ENCODE results near the gene UBE2Q2.

UBE2Q2 gene

DNA sequence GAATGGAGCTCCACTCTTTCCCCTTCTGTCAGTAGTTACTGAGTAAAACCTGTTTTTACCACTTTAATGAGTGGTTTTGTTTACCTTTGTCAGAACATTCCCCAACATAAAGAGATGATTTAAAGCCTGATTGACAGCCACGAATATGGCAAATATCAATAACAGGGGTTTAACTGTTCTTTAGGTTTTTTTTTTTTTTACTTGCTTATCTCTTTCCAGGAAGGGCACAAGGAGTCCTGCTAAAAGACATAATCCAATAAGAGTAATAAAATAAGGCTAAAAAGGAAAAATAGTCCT lies 11.5 kb upstream of the UBE2Q2 start:
- TF ChIP-seq, protein P1, sequence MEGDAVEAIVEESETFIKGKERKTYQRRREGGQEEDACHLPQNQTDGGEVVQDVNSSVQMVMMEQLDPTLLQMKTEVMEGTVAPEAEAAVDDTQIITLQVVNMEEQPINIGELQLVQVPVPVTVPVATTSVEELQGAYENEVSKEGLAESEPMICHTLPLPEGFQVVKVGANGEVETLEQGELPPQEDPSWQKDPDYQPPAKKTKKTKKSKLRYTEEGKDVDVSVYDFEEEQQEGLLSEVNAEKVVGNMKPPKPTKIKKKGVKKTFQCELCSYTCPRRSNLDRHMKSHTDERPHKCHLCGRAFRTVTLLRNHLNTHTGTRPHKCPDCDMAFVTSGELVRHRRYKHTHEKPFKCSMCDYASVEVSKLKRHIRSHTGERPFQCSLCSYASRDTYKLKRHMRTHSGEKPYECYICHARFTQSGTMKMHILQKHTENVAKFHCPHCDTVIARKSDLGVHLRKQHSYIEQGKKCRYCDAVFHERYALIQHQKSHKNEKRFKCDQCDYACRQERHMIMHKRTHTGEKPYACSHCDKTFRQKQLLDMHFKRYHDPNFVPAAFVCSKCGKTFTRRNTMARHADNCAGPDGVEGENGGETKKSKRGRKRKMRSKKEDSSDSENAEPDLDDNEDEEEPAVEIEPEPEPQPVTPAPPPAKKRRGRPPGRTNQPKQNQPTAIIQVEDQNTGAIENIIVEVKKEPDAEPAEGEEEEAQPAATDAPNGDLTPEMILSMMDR (conservative IDR thresholded peaks at IDR 0.05; ENCODE audit: low read depth, low read length) = no peak
- Histone ChIP-seq H3K27ac (no peak overlapping the region), H3K27me3 (ENCODE audit: insufficient read depth, low read depth) (no peaks in the 10 kb centered on the region), H2AFZ (ENCODE audit: low read depth) (no peak overlapping the region), H3K79me2 (ENCODE audit: insufficient read depth, low read depth) (no peaks in the 10 kb centered on the region), H3K9ac (no peak overlapping the region), H3K4me2 (no peak overlapping the region), H3K36me3 (ENCODE audit: insufficient read depth) (no peaks in the 10 kb centered on the region), H4K20me1 (ENCODE audit: insufficient read depth) (no peaks in the 10 kb centered on the region), H3K4me3 (IDR thresholded peaks at IDR 0.05; ENCODE audit: insufficient read depth, low read depth, low read length) (no peak overlapping the region), H3K4me1 (ENCODE audit: low read depth, poor library complexity, severe bottlenecking) (no peaks in the 10 kb centered on the region)

DNA sequence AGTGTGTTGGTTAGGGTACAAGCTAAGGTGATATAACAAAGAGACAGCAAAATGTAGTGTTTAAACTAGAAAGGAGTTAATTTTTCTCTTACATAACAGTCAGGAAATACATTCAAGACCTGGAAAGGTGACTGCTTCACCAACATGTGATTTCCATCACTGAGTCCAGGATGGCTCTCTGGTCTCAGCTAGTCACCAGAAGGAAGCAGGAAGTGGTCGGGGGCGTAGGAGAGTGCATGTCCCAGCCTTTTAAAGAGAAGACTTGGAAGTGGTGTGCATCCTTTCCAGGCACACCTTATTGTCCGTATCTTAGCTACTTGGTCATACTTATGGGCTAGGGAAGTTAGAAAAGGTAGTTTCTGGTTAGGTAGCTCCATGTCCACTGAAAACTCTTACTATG lies 11.1 kb upstream of the UBE2Q2 start:
- Histone ChIP-seq H3K36me3 (ENCODE audit: insufficient read depth) (no peaks in the 10 kb centered on the region), H3K27me3 (ENCODE audit: insufficient read depth, low read depth) (no peaks in the 10 kb centered on the region), H3K4me2 (no peak overlapping the region), H3K4me1 (ENCODE audit: low read depth, poor library complexity, severe bottlenecking) (no peaks in the 10 kb centered on the region), H4K20me1 (ENCODE audit: insufficient read depth) (no peaks in the 10 kb centered on the region), H3K79me2 (ENCODE audit: insufficient read depth, low read depth) (no peaks in the 10 kb centered on the region), H3K4me3 (IDR thresholded peaks at IDR 0.05; ENCODE audit: insufficient read depth, low read depth, low read length) (no peak overlapping the region), H3K27ac (no peak overlapping the region), H2AFZ (ENCODE audit: low read depth) (no peak overlapping the region), H3K9ac (no peak overlapping the region)
- TF ChIP-seq, protein P1 (conservative IDR thresholded peaks at IDR 0.05; ENCODE audit: low read depth, low read length) = no peak

DNA sequence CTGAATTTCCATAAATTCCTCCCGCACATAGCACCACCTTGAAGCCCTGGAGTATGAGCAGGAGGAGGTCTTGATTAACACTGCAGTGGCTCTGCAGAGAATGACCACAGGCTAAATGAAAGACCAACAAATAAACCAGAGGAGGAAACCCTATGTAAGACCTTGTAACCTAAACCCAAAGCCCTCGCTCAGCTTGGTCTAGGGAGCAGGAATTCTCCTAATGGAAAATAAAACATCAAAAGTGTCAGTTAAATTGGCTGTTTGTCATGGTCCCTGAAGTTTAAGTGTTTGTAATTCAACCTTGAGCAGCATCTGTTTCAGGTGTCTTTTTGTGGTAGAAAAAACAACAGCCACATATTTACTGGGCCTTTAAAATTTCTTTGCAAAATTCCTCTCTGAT lies 9.2 kb upstream of the UBE2Q2 start:
- H4K20me1 ChIP-seq (ENCODE audit: insufficient read depth) = no peaks in the 10 kb centered on the region
- H3K79me2 ChIP-seq (ENCODE audit: insufficient read depth, low read depth) = no peaks in the 10 kb centered on the region
- H3K9ac ChIP-seq = no peak overlapping the region
- TF ChIP-seq, protein P1 (conservative IDR thresholded peaks at IDR 0.05; ENCODE audit: low read depth, low read length) = no peak
- H2AFZ ChIP-seq (ENCODE audit: low read depth) = no peak overlapping the region
- no peaks in the 10 kb centered on the region for H3K36me3 ChIP-seq (ENCODE audit: insufficient read depth)
- H3K4me2 ChIP-seq = no peak overlapping the region
- no peaks in the 10 kb centered on the region for H3K27me3 ChIP-seq (ENCODE audit: insufficient read depth, low read depth)
- H3K4me3 ChIP-seq (IDR thresholded peaks at IDR 0.05; ENCODE audit: insufficient read depth, low read depth, low read length) = no peak overlapping the region
- H3K4me1 ChIP-seq (ENCODE audit: low read depth, poor library complexity, severe bottlenecking) = no peaks in the 10 kb centered on the region
- H3K27ac ChIP-seq = no peak overlapping the region

DNA sequence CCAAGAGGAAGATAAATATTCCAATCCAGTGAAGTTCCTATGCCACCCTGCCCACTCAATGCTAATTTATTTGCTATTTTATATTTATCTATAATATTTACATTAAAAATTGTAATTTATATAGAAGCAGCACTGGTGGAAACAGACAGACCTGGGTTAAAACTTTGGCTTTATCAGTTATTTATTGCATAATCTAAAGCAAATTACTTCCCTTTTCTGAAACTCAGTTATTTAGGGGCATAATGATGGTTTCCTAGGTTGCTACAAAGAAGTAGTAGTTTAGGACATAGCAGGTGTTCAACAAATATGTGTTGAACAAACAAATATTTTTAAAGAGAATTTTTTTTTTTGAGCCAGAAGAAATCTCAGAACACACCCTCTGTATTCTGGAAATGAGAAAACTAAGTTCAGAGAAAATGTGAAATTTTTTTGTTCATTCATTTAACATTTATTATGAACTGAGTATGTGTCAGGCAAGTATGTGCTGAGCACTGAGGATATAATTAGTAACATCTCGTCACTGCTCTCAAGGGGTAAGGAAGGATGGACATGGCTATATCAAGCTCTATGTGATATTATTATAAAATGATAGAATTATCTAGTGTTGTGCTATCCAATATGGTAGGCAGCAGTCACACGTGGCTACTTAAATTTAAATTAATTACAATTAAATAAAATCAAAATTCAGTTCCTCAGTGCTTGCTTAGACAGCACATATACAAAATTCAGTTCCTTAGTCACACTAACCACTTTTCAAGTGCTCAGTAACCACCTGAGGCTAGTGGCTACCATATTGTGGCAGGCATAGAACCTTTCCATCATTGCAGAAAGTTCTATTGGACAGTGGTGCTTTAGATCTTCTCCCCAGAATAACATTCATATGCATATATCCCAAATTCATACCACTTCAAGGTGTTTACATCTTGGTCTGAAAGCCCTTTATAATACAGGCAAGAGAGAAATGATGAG lies 7.0 kb upstream of the UBE2Q2 start:
- Histone ChIP-seq H3K4me3 (IDR thresholded peaks at IDR 0.05; ENCODE audit: insufficient read depth, low read depth, low read length) (no peak overlapping the region), H2AFZ (ENCODE audit: low read depth) (no peak overlapping the region), H3K27ac (no peak overlapping the region), H3K9ac (no peak overlapping the region), H3K27me3 (ENCODE audit: insufficient read depth, low read depth) (no peaks in the 10 kb centered on the region), H3K4me2 (no peak overlapping the region), H3K36me3 (ENCODE audit: insufficient read depth) (no peaks in the 10 kb centered on the region), H3K79me2 (ENCODE audit: insufficient read depth, low read depth) (no peaks in the 10 kb centered on the region), H3K4me1 (ENCODE audit: low read depth, poor library complexity, severe bottlenecking) (no peaks in the 10 kb centered on the region), H4K20me1 (ENCODE audit: insufficient read depth) (no peaks in the 10 kb centered on the region)
- TF ChIP-seq, protein P1 (conservative IDR thresholded peaks at IDR 0.05; ENCODE audit: low read depth, low read length) = no peak
